ENCODE data around the gene TRAK1. TPM values are rescaled to one million over a fixed set of nuclear protein-coding genes. Genes with fewer than 3 reads are reported as not detected.

Gene TRAK1
- total and polyA plus RNA-seq, 2 of the 4 experiments (the other 2 are of a cell fraction): 25.6 to 28.1 TPM

DNA sequence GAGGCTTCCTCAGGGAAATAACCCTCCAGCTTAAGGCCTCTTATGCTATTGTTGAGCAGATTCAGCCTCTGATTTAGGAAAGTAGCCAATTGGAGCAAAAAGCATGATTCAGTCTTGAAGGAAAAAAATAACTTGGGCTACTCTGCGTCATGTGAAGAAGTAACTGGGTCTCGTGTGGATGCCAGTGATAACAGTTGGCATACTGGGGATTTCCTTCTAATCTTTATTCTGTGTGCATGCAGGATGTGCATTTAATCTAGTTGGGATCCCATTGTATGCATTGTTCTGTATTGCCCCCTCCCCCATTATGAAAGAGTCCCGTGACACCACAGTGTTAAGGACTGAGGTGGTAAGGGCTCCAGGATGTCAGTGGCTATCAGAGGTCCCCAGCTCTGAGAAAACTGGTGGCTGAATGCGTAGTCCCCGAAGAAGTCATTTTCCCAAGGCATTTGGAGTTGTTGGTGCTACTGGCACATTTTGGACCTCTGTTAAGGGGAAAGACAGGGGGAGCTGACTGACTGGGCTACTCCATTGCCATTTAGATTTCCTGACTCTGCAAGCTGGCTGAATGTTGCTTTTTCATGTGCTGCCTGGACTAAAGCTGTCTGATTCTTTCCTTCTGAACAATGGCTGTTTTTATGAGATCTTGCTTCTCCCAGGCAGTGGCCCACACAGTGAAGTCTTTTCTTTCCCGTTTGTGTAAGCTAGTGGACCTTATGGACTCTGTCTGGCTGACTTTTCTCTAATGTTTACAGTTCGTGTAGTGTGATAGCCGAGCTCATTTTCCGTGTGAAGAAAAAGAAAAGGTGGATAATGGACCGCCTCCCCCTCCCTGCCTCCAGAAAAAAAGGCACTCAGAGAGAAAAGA is 38.4 kb upstream of the TRAK1 start:
- peak overlapping the region; percentile 59 for H3K4me2 ChIP-seq (ENCODE audit: low read depth, low read length)
- peak overlapping the region; percentile 85; the same call in 1 of the 2 replicates for H3K27ac ChIP-seq (ENCODE audit: insufficient read depth, low read length)
- peak overlapping the region; percentile 62 for H3K18ac ChIP-seq (ENCODE audit: low read depth, low read length)
- peak overlapping the region; percentile 27 for H4K91ac ChIP-seq (ENCODE audit: insufficient read depth, low read depth, low read length)
- H2BK15ac ChIP-seq (ENCODE audit: low read depth, low read length): no peak overlapping the region; the same call in 2 of the 3 replicates
- peak overlapping the region; percentile 60 for H2AK5ac ChIP-seq (ENCODE audit: low read depth, low read length)
- DNase-seq (peak; percentile 88), ATAC-seq (ENCODE audit: low read depth) (peak; percentile 66)
- H3K9me3 ChIP-seq (ENCODE audit: control insufficient read depth, insufficient read depth, low read length): no peaks in the 10 kb centered on the region
- H4K5ac ChIP-seq (ENCODE audit: low read depth, low read length): peak overlapping the region; percentile 34
- in situ Hi-C loops (cut with MboI; ENCODE audit: low sequenced_read_pairs) (no loop called here), intact Hi-C loops (cut with micrococcal nuclease) (no loop called here), dilution Hi-C loops (cut with HindIII; ENCODE audit: low sequenced_read_pairs, unreplicated experiment) (no loop called here)
- peak overlapping the region; percentile 56 for H2BK5ac ChIP-seq (ENCODE audit: low read depth, low read length, poor library complexity, severe bottlenecking)
- no peaks in the 10 kb centered on the region for H3K27me3 ChIP-seq (ENCODE audit: control insufficient read depth, insufficient read depth, low read length)
- peak overlapping the region; percentile 2; the same call in 1 of the 2 replicates for H3K56ac ChIP-seq (ENCODE audit: extremely low read depth, insufficient read depth, low read length)
- H2BK120ac ChIP-seq (ENCODE audit: low read depth, low read length): peak overlapping the region; percentile 59
- peak overlapping the region; percentile 92 for H3K23ac ChIP-seq (ENCODE audit: low read depth, low read length)
- peak overlapping the region; percentile 57 for H2AK9ac ChIP-seq (replicated peaks; ENCODE audit: low read depth, low read length, poor library complexity)
- peaks cover 21 to 73% of the 10 kb centered on the region in 2 experiments; a peak in 3 of 4 replicates for H3K79me1 ChIP-seq (ENCODE audit: low read depth in 1 of 2, low read length in 2 of 2)
- WGBS, 2 experiments (ENCODE audit: extremely low coverage in 2 of 2, insufficient read length in 1 of 2): no CpG with 5 or more reads among the region's 10 CpGs
- peak overlapping the region in 1 of 2 experiments; percentile 58; a peak in 2 of 4 replicates for H4K8ac ChIP-seq (ENCODE audit: low read depth in 2 of 2, low read length in 2 of 2)
- TF ChIP-seq BHLHE40 (IDR thresholded peaks at IDR 0.05; ENCODE audit: low read depth, low read length) (peak; percentile 83), RFX5 (IDR thresholded peaks at IDR 0.05; ENCODE audit: low read depth, low read length) (no peak), NFE2L2 (IDR thresholded peaks at IDR 0.05; ENCODE audit: low read depth, low read length) (no peak), USF2 (IDR thresholded peaks at IDR 0.05; ENCODE audit: low read depth, low read length) (peak; percentile 59; the same call in 1 of the 2 replicates)
- peaks cover 30% of the 10 kb centered on the region for H3K9me1 ChIP-seq (ENCODE audit: insufficient read depth, low read length)
- ChIA-PET CTCF (interaction anchor here (0.5 to 0.8 kb wide), 2 partner anchors 14 to 47 kb away, joined by 3 read pairs; no protein-coding TSS in a partner anchor), POLR2A (ENCODE audit: unreplicated experiment) (interaction anchor here (0.7 kb wide), 1 partner anchor 354 kb away, joined by 4 read pairs; no protein-coding TSS in a partner anchor)
- peak overlapping the region; percentile 7 for H2AFZ ChIP-seq (replicated peaks; ENCODE audit: low read length, poor library complexity)
- H4K20me1 ChIP-seq (ENCODE audit: insufficient read depth, low read length): 0 out of 2 replicates have a peak, but pooled peaks cover 3% of the 10 kb centered on the region
- no TSS peak for BruUV-seq (replicated peaks)
- peak overlapping the region; percentile 80 for H3K4ac ChIP-seq (ENCODE audit: low read depth, low read length)
- peak overlapping the region; percentile 69 for H2BK20ac ChIP-seq (ENCODE audit: low read depth, low read length)
- peaks cover 26% of the 10 kb centered on the region for H3K4me1 ChIP-seq (ENCODE audit: control insufficient read depth, insufficient read depth, low read length)
- H3K9ac ChIP-seq (ENCODE audit: low read depth, low read length): peak overlapping the region; percentile 54; the same call in 1 of the 2 replicates
- no peaks in the 10 kb centered on the region for H3K36me3 ChIP-seq (ENCODE audit: control insufficient read depth, insufficient read depth, low read length)
- no peak overlapping the region for H3K4me3 ChIP-seq (ENCODE audit: insufficient read depth, low read depth, low read length)
- H3K14ac ChIP-seq (replicated peaks; ENCODE audit: low read depth, low read length): peak overlapping the region; percentile 71
